GM18505 (cell line): ENCODE data around the gene TNFRSF1B.

Experiments used
- ATAC-seq: cut with Tn5 transposase; IDR thresholded peaks from one replicate; pipeline ENCODE4 v1.9.1; 2021; ENCODE audit not compliant: unreplicated experiment
- POLR2A ChIP-seq: IDR thresholded peaks from 4 replicates; pipeline ENCODE4 v1.6.1; 2011; ENCODE audit warnings: borderline replicate concordance; ENCODE audit not compliant: insufficient read depth, insufficient read length; ENCODE audit errors: extremely low read depth

TNFRSF1B gene

GRCh38 chr1:12157366-12158231 lies 9.2 kb upstream of the TNFRSF1B start:
- peak; percentile 43 for TF ChIP-seq POLR2A
- no peak for ATAC-seq

GRCh38 chr1:12158357-12159092 lies 8.3 kb upstream of the TNFRSF1B start:
- ATAC-seq: no peak

GRCh38 chr1:12159816-12160215 lies 7.0 kb upstream of the TNFRSF1B start:
- no peak for TF ChIP-seq POLR2A
- ATAC-seq: no peak

More at GRCh38 chr1:12158357-12159092, 8.3 kb upstream of the TNFRSF1B start:
- TF ChIP-seq POLR2A: no peak

- TF ChIP-seq POLR2A: no peak
- ATAC-seq: no peak
Observed at GRCh38 chr1:12161324-12161661, 5.5 kb upstream of the TNFRSF1B start.

GRCh38 chr1:12161662-12162458 lies 4.9 kb upstream of the TNFRSF1B start:
- ATAC-seq: peak; percentile 59
- TF ChIP-seq POLR2A: peak; percentile 54

- no peak for TF ChIP-seq POLR2A
- ATAC-seq: no peak
Observed at GRCh38 chr1:12162459-12163137, 4.2 kb upstream of the TNFRSF1B start.

GRCh38 chr1:12163210-12163609 lies 3.6 kb upstream of the TNFRSF1B start:
- ATAC-seq: no peak
- TF ChIP-seq POLR2A: no peak

- ATAC-seq: no peak
- no peak for TF ChIP-seq POLR2A
Observed at GRCh38 chr1:12164210-12164609, 2.6 kb upstream of the TNFRSF1B start.

- TF ChIP-seq POLR2A: no peak
- no peak for ATAC-seq
Observed at GRCh38 chr1:12165342-12165741, 1.4 kb upstream of the TNFRSF1B start.

GRCh38 chr1:12167493-12168429 lies 970 bp downstream of the TNFRSF1B start:
- no peak for TF ChIP-seq POLR2A
- peak; percentile 7 for ATAC-seq

- peak; percentile 25 for TF ChIP-seq POLR2A
- no peak for ATAC-seq
Observed at GRCh38 chr1:12168451-12169160, 1.8 kb downstream of the TNFRSF1B start.
